Epithelial cell of prostate (primary cell): ENCODE measurements around the gene SH3BP1.

Source experiments
- DNase-seq: peaks from one replicate; pipeline ENCODE4 v3.0.0-alpha.2; 2011; ENCODE audit warnings: low read depth, low spot score
- H3K27ac ChIP-seq: fragments of 450-650 bp; 2 replicates; pipeline ENCODE4 v1.5.1; 2017; ENCODE audit warnings: mild to moderate bottlenecking

The SH3BP1 gene

DNA sequence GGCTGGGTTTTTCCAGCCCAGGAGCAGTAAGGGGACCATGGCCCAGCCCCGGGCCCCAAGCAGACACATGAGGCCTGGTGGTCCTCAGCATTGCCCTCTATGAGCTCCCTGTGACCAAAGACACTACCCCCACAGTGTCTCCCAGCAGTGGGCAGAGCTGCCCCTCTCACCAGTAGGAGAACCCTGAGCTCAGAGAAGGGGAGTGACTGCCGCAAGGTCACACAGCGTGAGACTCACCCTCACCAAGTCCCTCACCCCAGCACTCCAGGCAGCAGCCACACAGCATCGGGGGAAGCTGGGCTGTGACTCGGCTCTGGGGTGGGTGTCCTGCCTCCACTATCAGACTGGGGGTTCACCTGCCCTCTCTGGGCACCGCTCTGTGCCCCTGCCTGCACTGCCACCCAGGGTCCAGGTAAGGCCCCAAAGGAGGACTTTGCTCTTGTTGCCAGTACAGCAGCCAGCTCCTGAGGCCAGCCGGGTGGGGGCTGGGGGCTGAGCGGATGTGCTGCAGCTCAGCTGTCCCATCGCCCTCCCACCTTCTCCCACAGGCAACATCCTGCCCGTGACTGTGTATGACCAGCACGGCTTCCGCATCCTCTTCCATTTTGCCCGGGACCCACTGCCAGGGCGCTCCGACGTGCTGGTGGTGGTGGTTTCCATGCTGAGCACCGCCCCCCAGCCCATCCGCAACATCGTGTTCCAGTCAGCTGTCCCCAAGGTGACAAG is 7.9 kb upstream of the SH3BP1 start:
- no peak for DNase-seq
- no peak overlapping the region for H3K27ac ChIP-seq

DNA sequence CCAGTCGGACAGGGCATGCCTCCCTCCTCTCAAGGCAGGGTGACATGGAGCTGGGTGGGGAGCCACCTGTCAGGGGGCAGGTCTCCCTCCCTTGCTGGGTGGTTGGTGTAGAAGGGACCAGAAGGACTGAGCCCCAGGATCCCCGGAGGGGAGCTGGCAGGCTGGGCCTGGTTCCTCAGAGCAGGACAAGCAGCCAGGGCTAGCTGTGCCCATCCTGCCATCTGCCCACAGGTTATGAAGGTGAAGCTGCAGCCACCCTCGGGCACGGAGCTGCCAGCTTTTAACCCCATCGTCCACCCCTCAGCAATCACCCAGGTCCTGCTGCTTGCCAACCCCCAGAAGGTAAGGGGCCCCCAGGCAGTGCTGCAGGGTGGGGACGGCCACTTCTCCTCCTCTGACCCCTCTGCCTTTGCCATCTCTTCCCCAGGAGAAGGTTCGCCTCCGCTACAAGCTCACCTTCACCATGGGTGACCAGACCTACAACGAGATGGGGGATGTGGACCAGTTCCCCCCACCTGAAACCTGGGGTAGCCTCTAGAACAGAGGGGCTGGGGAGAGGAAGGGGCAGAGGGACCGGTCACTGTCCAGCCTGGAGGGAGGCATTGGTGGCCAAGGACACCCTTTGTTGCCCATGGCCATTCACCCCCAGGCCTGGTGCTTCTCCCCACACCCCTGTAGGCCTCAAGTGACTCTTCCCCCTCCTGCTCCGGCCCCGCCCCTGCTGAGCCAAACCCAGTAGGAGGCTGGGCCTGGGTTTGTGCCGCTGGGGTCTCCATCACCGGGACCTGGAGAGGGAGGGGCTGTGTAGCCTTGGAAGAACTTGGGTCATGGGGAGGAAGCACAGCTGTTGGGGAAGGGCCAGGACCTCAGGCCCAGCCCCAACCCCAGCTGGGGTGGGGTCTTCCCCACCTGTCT is 7.0 kb upstream of the SH3BP1 start:
- DNase-seq, result no peak
- no peak overlapping the region for H3K27ac ChIP-seq

DNA sequence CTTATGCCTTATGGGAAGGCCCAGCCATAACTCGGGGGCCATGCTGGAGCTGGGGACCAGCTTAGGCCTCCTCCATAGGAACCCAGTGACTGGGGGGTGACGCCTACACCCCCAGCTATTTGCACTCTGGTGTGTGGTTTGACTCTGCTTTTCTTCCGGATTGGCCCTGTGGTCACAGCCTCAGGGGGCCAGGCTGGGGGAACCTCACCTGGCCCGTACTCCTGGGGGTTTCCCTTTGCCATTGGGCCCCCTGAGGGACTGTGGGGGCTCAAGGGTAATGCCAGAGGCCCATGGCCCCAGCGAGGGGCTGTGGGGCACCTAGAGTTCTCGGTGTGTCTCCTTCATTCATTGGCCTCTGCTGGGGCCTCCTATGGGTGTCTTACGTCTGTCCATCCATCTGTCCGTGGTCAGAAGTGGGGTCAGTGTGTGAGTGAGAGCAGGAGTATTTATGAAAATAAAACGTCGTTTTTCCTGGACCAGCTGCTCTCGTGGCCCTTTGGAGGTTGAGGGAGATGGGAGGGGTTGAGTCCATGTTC is 6.3 kb upstream of the SH3BP1 start:
- no peak for DNase-seq
- no peak overlapping the region for H3K27ac ChIP-seq

DNA sequence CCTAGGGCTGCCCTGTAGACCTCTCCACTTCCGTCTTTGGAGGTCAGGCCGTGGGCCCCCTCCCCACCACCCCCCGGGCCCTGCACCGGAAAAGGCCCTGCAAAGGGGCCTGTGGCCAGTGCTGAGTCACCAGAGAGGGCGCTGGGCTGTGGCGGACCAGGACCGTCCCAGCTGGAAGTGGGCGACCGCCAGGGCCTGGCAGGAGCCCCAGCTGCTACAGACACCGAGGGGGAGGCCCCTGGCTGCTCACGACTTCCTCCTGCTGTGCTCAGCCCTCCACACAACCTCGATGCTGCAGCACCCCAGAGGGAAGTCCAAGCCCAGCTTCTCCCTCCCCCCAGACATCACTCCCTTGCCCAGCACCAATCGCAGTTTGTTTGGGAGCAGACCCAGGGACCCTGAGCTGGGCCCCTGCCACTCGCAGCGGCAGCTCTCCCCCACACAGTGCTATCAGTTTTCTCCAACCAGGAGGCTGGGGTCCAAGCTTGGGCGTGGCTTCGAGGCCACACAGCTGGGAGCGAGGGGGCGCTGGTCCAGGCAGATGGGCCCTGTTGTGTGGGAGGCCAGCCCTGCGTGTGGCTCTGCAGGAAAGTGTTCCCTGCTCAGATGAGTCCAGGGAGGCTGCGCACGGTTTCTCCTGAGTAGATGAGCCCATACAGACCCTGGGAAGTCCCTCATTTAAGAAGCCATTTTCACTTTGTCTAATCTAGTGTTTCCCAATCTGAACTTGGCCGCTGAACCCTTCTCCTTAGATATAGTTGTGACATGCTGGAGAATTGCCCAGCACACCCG is 5.6 kb upstream of the SH3BP1 start:
- no peak for DNase-seq
- H3K27ac ChIP-seq, result no peak overlapping the region

DNA sequence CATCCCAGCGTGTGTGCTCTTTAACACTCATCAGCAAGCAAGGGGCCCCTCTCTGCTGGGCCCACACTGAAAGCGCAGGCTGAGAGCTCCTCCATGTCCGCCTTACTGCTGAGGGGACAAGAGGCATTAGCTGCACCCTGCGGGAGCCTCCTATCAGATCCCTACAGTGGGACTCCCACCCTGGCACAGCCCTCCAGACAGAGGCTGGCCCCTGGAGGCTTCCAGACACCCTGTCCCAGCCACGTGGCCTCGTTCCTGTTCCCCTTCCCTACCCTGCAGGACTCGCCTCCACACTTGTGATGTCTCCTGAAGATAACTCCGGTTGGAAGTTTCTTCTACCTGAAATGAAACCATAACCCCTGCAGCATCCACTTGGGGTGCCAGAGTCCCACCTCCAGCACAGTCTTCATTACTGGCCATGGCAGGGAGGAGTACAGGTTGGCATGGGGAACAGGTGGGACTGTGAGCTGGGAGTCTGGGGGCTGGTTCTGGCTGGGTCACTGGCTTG is 5.0 kb upstream of the SH3BP1 start:
- no peak for DNase-seq
- H3K27ac ChIP-seq, result no peak overlapping the region

DNA sequence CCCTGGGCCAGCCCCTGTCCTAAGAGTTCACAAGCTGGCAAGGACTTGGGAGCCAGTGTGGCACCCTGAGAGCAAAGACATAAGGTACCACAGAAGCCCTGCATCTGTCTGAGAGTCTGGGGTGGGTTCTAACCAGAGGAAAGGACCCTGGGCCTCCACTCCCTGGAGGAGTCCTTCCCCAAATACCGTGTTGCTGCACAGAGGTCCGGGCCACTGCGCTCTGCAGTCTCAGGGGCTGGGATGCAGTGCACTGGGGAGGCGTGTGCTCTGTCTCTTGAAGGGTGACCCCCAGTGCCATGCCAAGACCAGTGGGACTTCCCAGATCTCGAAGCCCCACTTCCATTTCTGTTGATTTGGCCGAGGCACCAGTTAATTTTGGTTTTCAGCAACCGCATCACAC is 4.3 kb upstream of the SH3BP1 start:
- DNase-seq, result no peak
- no peak overlapping the region for H3K27ac ChIP-seq

DNA sequence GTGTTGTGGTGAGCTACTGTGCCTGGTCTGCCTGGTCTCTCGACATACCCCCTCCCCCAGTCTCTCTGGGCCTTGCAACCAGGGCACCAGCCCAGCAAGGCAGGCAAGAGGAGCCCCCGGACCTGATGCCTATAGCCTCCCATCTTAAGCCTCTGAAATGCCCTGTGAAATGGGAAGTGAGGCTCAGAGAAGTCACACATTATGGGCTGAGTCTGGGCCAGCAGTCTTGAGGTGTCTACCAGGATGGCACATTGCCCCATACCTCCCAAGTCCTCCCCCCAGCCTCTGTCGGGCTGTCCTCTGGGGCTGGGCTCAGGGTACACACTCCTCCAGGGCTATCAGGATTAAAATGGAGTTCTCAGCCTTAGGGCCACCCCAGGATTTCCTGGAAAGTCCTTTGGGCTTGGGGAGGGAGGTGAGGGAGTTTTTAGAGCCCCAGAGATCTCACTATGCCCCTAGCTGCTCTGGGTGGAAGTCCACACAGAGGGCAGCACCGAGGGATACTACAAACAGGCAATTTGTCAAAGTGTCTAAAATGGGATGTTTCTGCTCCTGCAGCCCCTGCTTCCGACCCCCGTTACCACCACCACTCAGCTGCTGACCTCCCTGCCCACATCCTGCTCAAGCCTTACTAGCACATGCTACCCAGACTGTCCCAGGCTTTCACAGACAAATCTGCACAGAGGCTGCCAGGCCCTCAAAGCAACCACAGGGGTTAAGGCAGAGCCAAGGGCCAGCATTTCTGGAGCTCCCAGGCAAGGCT is 3.1 kb upstream of the SH3BP1 start:
- no peak overlapping the region for H3K27ac ChIP-seq
- no peak for DNase-seq

DNA sequence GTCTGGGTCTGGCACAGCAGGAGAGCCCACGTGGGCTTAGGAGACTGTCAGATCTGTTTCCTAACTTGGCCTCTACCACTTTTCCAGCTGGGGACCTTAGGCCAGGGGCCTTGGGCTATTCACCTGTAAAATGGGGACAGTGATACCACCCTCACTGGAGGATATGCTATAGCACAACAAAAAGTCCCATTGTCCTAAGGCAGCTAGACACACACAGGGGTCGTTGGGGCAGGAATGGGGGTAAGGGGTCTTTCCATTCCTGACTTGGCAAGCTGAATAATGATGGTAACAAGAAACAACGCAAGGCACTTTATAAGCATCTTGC is 2.6 kb upstream of the SH3BP1 start:
- no peak overlapping the region for H3K27ac ChIP-seq

DNA sequence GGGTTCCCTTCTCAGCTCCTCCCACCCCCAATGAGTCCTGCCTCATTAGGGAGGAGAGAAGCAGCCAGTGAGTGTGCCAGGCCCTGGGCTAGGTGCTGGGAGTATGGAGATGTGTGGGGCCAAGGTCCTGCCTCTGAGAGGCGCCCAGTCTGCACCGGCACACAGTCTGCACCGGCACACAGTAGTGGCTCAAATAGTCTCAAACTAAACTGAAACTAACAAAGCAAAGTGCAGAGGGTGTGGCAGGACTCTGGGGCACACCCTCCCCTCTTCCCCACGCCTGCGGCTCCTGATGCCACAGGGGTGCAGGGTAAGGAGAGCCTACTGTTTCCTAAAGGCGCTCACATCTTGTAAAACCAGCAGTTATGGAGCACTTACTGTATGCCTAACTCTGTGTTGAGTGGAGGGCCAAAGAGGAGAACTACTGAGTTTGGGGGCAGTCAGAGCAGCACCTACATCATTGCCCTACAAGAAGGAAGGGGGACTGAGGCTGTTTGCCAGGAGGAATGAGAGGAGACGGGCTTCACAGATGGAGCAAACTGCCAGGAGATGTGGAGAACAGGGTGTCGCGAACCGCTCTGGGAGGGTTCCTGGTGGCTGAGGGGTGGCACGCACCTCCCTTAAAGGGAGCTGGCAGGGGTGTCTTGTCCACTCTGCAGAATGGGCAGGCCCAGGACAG is 939 bp upstream of the SH3BP1 start:
- no peak for DNase-seq
- peak overlapping the region; percentile 83 for H3K27ac ChIP-seq

More for the DNA sequence above, 2.6 kb upstream of the SH3BP1 start:
- no peak for DNase-seq

DNA sequence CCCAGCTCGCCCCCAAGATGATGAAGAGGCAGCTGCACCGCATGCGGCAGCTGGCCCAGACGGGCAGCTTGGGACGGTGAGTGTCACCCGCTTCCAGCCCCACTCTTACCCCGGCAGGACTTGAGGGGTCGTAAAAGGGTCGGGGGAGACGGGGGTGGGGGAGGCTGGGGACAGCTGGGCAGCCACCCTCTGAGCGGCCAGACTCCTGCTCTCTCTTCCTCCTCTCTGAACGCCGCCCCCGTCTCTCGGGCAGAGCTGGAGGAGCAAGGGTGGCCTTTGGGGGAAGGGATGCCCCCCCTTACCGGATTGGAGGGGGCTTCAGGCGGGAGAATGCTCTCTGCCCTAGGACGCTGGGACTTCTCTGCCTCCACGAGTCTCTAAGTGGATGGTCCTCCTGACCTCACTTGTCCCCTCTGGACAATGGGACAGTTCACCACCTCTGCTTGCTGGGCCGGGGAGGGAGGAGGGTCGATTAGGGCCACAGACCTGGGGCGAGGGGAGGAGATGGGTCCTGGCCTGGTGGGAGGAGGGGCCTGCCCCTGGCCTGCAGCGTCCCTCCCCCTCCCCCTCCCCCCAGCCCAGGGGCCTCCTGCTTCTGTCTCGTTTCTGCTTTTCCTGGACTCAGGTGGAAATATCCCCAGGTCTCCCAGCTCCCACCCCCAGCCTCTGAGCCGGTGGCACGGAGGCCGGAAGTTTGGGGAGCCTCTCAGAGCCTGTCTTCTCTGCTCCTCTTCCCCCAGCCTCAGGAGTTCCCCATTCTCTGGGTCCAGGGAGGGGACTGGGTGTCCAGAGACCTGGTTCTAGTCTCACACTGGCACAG is 512 bp downstream of the SH3BP1 start:
- no peak for DNase-seq
- peak overlapping the region; percentile 83 for H3K27ac ChIP-seq

DNA sequence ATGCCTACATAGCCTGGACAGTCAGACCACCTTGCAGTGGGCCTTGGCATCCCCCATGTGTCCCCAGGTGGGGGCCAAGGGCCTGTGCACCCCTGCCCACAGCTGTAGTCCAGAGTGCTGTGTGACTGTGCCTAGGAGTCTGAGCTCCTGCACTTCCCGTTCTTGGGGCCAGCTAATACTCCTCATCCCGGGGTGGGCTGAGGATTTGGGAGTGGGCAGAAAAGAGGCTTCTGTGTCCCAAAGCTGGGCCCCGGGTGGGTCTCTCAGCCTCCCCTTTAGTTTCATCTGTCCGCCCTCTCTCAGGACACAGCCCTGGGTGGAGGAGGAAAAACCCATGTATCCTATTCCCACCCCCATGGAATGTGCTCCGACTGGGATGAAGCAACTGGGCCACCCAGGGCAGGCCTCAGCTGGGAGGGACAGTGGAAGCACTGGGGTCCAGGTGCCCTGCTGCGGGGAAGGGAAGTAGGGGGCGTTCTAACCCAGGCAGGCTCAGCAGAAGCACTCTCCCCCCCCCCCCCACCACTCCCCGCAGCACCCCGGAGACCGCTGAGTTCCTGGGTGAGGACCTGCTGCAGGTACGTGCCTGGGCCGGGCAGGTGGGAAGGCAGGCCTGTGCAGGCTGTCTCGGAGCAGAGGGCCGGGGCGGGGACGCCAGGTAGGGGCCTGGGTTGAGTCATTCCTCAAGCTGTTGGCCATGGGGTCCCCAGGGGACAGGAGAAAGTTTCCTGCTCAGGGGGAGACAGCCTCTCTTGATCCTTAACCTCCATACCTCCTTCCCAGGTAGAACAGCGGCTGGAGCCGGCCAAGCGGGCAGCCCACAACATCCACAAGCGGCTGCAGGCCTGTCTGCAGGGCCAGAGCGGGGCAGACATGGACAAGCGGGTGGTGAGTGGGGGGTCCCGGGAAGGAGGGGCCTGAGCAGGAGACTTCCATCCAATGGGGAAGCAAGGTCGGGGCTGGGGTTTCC is 1.4 kb downstream of the SH3BP1 start:
- no peak for DNase-seq

DNA sequence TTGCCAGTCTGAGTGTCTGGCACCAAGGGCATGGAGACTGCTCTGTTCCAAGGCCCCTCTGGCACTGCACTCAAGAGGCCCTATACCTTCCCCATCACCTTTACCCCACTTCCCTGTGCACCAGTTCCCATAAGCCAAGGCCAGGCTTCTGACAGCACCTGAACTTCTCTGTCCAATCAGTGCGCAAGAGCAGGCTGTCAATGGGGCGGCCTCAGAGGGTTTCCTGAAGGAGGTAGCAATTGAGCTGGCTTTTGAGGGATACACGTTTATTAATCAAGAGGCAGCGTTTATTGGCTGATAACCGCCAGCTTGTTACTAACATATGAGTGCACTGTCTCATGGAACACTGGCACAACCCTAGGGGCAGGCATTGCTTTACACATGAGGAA is 2.1 kb downstream of the SH3BP1 start:
- peak overlapping the region; percentile 83 for H3K27ac ChIP-seq
- no peak for DNase-seq

More for the DNA sequence above, 1.4 kb downstream of the SH3BP1 start:
- peak overlapping the region; percentile 83 for H3K27ac ChIP-seq

DNA sequence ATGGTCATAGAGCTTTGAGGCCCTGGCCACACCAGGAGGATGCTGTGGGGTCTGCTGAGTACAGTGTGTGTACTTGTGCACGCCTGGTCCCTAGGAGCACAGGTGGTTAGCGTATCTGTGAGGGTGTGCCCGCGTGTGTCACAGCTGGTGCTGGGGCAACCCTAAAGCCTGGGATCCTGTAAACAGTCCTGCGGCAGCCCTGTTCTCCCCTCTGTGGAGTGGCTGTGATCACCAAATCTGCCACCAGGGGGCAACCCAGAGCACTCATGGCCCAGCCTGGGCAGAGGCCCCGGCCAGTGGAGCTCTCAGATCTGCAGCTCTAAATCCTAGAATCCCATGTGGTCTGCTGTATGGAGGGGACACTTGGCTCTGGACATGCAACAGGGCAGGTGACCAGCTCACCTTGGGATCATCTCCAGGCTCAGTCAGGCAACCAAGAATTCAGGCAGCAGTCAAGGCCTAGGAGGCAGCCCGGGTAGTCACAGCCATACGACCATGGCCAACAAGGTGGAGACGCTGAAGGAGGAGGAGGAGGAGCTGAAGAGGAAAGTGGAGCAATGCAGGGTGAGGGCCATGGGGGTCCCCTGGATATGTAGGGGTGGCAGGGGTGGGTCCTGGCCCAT is 3.9 kb downstream of the SH3BP1 start:
- no peak overlapping the region for H3K27ac ChIP-seq
- no peak for DNase-seq

DNA sequence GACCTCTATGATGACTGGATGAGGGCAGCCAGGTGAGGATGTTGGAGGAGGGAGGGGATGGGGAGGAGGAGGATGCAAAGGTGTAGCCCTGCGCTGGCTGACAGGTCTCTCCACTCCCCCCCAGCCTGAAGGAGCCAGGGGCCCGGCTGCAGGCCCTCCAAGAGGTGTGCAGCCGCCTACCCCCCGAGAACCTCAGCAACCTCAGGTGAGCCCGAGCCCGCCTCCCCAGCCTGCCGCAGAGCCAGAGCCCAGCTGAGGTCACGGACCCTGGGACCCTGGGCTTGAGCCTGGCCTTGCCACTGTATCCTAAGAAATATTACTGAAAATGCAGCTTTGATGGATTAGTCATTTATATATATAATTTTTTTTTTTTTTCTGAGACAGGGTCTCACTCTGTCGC is 7.8 kb downstream of the SH3BP1 start:
- no peak for DNase-seq
- no peak overlapping the region for H3K27ac ChIP-seq

DNA sequence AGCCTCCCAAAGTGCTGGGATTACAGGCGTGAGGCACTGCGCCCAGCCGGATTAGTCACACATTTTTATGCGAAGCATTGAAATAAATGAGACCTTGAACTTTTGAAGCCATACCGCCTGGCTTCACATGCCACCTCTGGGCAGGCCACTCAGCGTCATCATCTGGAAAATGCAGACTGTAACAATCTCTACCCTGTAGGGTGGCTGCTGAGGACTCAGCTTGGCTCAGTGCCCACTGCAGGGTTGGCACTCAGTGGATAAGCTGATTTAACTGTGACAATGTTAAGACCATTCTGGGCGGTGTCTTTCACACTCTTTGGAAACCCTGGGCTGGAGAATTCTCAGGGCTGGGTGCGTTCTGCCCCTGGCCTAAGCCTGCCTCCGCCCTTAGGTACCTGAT is 8.5 kb downstream of the SH3BP1 start:
- DNase-seq, result no peak
- no peak overlapping the region for H3K27ac ChIP-seq

DNA sequence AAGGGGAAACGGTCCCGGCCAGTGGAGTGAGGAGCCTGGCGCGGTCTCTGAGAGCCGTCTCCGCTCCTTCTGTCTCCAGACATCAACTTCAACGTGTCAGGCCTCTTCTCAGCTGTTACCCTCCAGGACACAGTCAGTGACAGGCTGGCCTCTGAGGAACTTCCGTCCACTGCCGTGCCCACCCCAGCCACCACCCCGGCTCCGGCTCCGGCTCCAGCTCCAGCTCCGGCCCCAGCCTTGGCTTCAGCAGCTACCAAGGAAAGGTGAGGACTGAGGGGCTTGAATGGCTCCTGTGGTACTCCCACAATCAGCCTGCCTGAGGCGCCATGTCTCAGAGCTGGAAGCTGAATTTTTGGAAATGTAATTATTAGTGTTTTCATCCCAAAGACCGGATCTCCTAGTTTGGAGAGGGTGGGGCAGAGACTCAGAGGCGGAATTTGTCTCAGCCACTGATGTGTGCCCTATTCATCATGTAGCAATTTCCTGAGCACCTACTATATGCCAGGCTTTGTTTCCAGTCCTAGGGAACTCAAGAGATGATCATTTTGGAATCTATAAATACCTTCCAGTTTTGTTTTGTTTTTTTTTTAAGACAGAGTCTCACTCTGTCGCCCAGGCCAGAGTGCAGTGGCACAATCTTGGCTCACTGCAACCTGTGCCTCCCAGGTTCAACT is 11.1 kb downstream of the SH3BP1 start:
- no peak for DNase-seq

More for the DNA sequence above, 11.1 kb downstream of the SH3BP1 start:
- H3K27ac ChIP-seq, result no peak overlapping the region
